Endodermal cell (in vitro differentiated cells): ENCODE results near the gene NNMT. TPM values are rescaled to one million over a fixed set of nuclear protein-coding genes. Genes with fewer than 3 reads are reported as not detected.
A peak's percentile ranks its signal among the peaks of the same experiment; 100 is the strongest.

ENCODE experiments used
- DNase-seq: peaks from one replicate; pipeline ENCODE4 v3.0.0-alpha.2; 2017
- H3K27ac ChIP-seq: 2 replicates; pipeline ENCODE4 v1.5.1; 2013; ENCODE audit warnings: mild to moderate bottlenecking, low read depth, low read length, moderate library complexity
- H3K27me3 ChIP-seq: 2 replicates; pipeline ENCODE4 v1.6.1; 2013; ENCODE audit warnings: mild to moderate bottlenecking, low read length, moderate library complexity; ENCODE audit not compliant: insufficient read depth, control insufficient read depth, poor library complexity, severe bottlenecking
- H3K36me3 ChIP-seq: 2 replicates; pipeline ENCODE4 v1.7.0; 2013; ENCODE audit warnings: mild to moderate bottlenecking, low read length, moderate library complexity; ENCODE audit not compliant: control insufficient read depth, insufficient read depth
- H3K4me1 ChIP-seq: one replicate; pipeline ENCODE4 v1.7.0; 2013; ENCODE audit warnings: low read length; ENCODE audit not compliant: control insufficient read depth, insufficient read depth
- H3K4me3 ChIP-seq: 2 replicates; pipeline ENCODE4 v1.5.1; 2013; ENCODE audit warnings: mild to moderate bottlenecking, low read length, moderate library complexity
- H3K9ac ChIP-seq: 2 replicates; pipeline ENCODE4 v1.6.1; 2013; ENCODE audit warnings: mild to moderate bottlenecking, low read length, moderate library complexity; ENCODE audit not compliant: poor library complexity, severe bottlenecking; ENCODE audit errors: extremely low read depth
- H3K9me3 ChIP-seq: 2 replicates; pipeline ENCODE4 v1.6.1; 2013; ENCODE audit warnings: mild to moderate bottlenecking, low read length, moderate library complexity; ENCODE audit not compliant: control insufficient read depth
- H3K27ac Mint-ChIP-seq: 2 replicates; pipeline ENCODE4 v1.8.0; 2020; ENCODE audit warnings: mixed read lengths
- H3K27me3 Mint-ChIP-seq: 2 replicates; pipeline ENCODE4 v1.8.0; 2021; ENCODE audit warnings: mild to moderate bottlenecking, mixed read lengths; ENCODE audit not compliant: insufficient read depth
- H3K36me3 Mint-ChIP-seq: 2 replicates; pipeline ENCODE4 v1.8.0; 2020; ENCODE audit warnings: low read depth, mixed read lengths
- H3K4me1 Mint-ChIP-seq: 2 replicates; pipeline ENCODE4 v1.8.0; 2020; ENCODE audit warnings: mixed read lengths
- H3K4me3 Mint-ChIP-seq: 2 replicates; pipeline ENCODE4 v1.8.0; 2020; ENCODE audit warnings: mild to moderate bottlenecking, moderate library complexity, mixed read lengths
- H3K9me3 Mint-ChIP-seq: 2 replicates; pipeline ENCODE4 v1.8.0; 2020; ENCODE audit warnings: mild to moderate bottlenecking, mixed read lengths
- WGBS, 2 experiments: methylation state at CpG; one replicate each; pipeline versions ENCODE4 v1.1.5 to v1.1.7; 2013; ENCODE audit warnings: missing lambda C conversion rate in 2 of 2, mixed read lengths in 1 of 2; ENCODE audit not compliant: insufficient coverage in 1 of 2, insufficient read length in 1 of 2; 5-methylcytosine and 5-hydroxymethylcytosine counted together
- total RNA-seq, 2 donors: library from RNA; stranded (reverse); fragmentation: NEBNext Ultra II Directional in 1 of 2; extraction: Animal tissue kit (Norgen Biotek cat#: 25700) in 1 of 2; gene quantifications; 2 replicates in 1 of 2; 3 replicates in 1 of 2; pipeline ENCODE4 v1.2.1, GENCODE V29; 2021
- TF ChIP-seq, protein P1 (sequence below): fragments of 200-600 bp; sonication (generic); conservative IDR thresholded peaks from 2 replicates; pipeline ENCODE4 v1.5.0; 2021; ENCODE audit warnings: antibody characterized with exemption, mild to moderate bottlenecking

NNMT gene
- total RNA-seq, 2 donors from 2014 or later, result not detected

DNA sequence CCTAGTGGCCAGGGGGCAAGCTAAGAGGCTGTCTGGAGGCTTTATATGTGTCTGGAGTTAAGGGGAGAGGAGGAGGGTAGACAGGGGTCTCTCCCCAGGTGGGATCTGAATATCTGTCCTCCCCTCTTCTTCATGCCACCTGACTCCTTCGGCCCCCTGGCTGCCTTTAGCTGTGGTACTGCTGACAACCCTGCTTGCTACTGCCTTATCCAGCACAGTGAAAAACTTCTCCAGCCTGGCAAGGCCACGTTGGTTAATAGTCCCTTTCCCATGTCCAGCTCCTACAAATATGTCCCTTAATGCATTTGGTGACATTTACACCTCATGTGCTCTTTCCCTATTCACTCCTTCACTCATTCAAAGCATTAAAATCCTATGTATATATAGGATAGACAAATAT lies 42.4 kb upstream of the NNMT start:
- Histone ChIP-seq H3K27me3 (no peaks in the 10 kb centered on the region), H3K27ac (no peak overlapping the region), H3K4me1 (no peaks in the 10 kb centered on the region), H3K9ac (no peak overlapping the region), H3K36me3 (no peaks in the 10 kb centered on the region), H3K9me3 (no peaks in the 10 kb centered on the region), H3K4me3 (no peak overlapping the region)
- H3K36me3 Mint-ChIP-seq, result no peaks in the 10 kb centered on the region
- H3K4me3 Mint-ChIP-seq, result no peak overlapping the region
- peaks cover 14% of the 10 kb centered on the region for H3K27me3 Mint-ChIP-seq
- peaks cover 12% of the 10 kb centered on the region for H3K4me1 Mint-ChIP-seq
- no peak for DNase-seq
- 94 to 95% methylated on average over 2 of the region's 2 CpGs for WGBS, 2 experiments
- TF ChIP-seq, protein P1, sequence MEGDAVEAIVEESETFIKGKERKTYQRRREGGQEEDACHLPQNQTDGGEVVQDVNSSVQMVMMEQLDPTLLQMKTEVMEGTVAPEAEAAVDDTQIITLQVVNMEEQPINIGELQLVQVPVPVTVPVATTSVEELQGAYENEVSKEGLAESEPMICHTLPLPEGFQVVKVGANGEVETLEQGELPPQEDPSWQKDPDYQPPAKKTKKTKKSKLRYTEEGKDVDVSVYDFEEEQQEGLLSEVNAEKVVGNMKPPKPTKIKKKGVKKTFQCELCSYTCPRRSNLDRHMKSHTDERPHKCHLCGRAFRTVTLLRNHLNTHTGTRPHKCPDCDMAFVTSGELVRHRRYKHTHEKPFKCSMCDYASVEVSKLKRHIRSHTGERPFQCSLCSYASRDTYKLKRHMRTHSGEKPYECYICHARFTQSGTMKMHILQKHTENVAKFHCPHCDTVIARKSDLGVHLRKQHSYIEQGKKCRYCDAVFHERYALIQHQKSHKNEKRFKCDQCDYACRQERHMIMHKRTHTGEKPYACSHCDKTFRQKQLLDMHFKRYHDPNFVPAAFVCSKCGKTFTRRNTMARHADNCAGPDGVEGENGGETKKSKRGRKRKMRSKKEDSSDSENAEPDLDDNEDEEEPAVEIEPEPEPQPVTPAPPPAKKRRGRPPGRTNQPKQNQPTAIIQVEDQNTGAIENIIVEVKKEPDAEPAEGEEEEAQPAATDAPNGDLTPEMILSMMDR, result peak; percentile 39
- H3K27ac Mint-ChIP-seq, result no peak overlapping the region
- H3K9me3 Mint-ChIP-seq, result no peaks in the 10 kb centered on the region

DNA sequence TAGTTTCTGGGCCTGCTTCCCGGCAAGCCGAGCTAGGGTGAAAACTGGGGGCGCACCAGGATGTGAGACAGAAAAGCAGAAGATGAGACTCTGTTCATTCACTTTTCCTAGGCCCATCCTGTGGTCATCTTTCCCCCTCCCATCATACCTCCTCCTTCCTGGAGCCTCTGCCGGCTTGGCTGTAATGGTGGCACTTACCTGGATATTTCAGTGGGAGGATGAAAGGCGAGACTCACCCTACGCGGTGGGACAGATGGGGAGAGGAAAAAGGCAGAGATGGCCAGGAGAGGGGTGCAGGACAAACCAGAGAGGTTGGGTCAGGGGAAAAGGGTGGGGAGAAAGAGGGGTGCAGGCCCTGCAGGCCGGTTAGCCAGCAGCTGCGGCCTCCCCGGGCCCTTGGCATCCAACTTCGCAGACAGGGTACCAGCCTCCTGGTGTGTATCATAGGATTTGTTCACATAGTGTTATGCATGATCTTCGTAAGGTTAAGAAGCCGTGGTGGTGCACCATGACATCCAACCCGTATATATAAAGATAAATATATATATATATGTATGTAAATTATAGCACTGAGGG lies 41.5 kb upstream of the NNMT start:
- H3K27me3 ChIP-seq, result no peaks in the 10 kb centered on the region
- no peaks in the 10 kb centered on the region for H3K36me3 Mint-ChIP-seq
- peaks cover 17% of the 10 kb centered on the region for H3K27me3 Mint-ChIP-seq
- 98% methylated on average over 12 of the region's 14 CpGs; no CpG with 5 or more reads in 1 of the 2 experiments for WGBS, 2 experiments
- no peak overlapping the region for H3K4me3 ChIP-seq
- no peaks in the 10 kb centered on the region for H3K9me3 ChIP-seq
- H3K27ac ChIP-seq, result no peak overlapping the region
- DNase-seq, result no peak
- TF ChIP-seq, protein P1, result no peak
- H3K9ac ChIP-seq, result no peak overlapping the region
- H3K4me3 Mint-ChIP-seq, result no peak overlapping the region
- no peaks in the 10 kb centered on the region for H3K9me3 Mint-ChIP-seq
- H3K4me1 Mint-ChIP-seq, result peaks cover 12% of the 10 kb centered on the region
- no peak overlapping the region for H3K27ac Mint-ChIP-seq
- no peaks in the 10 kb centered on the region for H3K4me1 ChIP-seq
- H3K36me3 ChIP-seq, result no peaks in the 10 kb centered on the region

DNA sequence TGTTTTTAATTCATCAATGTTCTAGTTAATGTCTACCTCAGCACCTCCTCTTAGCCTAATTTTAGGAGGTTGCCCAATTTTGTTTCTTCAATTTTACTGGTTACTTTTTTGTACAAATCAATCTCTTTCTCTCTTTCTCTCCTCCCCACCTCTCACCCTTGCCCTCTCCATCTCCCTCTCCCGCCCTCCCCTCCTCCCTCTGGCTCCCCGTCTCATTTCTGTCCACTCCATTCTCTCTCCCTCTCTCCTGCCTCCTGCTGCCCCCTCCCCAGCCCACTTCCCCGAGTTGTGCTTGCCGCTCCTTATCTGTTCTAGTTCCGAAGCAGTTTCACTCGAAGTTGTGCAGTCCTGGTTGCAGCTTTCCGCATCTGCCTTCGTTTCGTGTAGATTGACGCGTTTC lies 40.9 kb upstream of the NNMT start:
- peaks cover 12% of the 10 kb centered on the region for H3K4me1 Mint-ChIP-seq
- TF ChIP-seq, protein P1, result no peak
- peaks cover 15% of the 10 kb centered on the region for H3K27me3 Mint-ChIP-seq

More for the DNA sequence above, 40.9 kb upstream of the NNMT start:
- Histone ChIP-seq H3K36me3 (no peaks in the 10 kb centered on the region), H3K9me3 (no peaks in the 10 kb centered on the region), H3K27me3 (no peaks in the 10 kb centered on the region), H3K4me1 (no peaks in the 10 kb centered on the region), H3K4me3 (no peak overlapping the region), H3K9ac (no peak overlapping the region), H3K27ac (no peak overlapping the region)
- Mint-ChIP-seq H3K4me3 (no peak overlapping the region), H3K27ac (no peak overlapping the region), H3K9me3 (no peaks in the 10 kb centered on the region), H3K36me3 (no peaks in the 10 kb centered on the region)
- DNase-seq, result no peak
- 76 to 78% methylated on average over 9 to 11 of the region's 11 CpGs for WGBS, 2 experiments
